Suppressor macrophage (primary cell): ENCODE data around the gene CLASP1.
"Not testable (repeated sequence)": the region's sequence is repeated elsewhere in the genome, so short reads cannot be mapped to it uniquely, and the experiment has no call there.

Source experiments
- DNase-seq, 4 experiments: peaks; one replicate each; pipeline ENCODE4 v3.0.0-alpha.2; 2020 to 2022

Gene CLASP1

GRCh38 chr2:121469356-121469755 is 179.9 kb downstream of the CLASP1 start:
- DNase-seq: no peak

DNA sequence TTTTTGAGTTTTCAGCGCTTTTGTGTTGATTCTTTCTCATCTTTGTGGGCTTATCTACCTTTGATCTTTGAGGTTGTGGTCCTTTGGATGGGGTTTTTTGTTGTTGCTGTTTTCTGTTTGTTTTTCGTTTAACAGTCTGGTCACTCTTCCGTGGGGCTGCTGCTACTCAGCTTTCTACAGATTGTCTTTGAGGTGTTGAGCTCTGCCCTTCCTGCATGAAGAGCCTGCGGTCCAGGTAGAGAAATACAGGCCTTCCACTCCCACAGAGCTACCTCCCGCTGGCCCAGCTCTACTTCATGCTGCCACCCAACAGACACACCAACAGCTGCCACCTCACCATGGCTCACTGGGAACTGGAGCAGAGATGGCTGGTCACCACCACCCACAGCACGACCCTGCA is 180.3 kb downstream of the CLASP1 start:
- no peak for DNase-seq

DNA sequence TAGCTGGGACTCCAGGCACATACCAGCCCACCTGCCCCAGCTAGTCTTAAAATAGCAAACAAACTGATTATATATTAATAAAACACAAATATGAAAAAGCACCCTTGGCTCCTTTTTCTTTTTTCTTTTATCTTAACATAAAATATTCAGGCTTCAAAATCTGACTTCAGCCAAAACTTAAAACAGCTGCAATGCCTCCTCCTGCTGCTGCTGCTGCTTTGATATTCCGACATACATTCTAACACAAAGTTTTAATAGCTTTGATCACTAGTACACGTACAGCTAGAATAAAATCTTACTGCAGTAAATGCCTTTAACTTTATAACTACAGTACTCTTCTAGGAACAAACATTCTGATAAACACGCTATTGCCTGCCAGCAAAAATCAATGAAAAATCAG is 190.0 kb downstream of the CLASP1 start:
- DNase-seq: no peak

DNA sequence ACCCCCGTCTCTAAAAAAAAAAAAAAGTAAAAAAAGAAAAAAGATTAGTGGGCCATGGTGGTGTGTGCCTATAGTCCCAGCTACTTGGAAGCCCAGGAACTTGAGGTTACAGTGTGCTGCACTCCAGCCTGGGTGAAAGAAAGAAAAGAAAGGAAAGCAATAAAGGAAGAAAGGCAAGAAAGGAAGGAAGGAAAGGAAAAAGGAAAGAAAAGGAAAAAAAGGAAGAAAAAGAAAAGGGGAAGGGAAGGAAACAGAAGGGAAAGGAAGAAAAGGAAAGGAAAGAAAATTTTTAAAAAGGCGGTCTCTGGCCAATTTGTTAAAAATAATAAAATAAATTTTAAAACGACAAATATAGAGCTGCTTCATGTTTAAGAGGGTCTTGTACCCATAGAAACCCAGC is 192.9 kb downstream of the CLASP1 start:
- DNase-seq: no peak

DNA sequence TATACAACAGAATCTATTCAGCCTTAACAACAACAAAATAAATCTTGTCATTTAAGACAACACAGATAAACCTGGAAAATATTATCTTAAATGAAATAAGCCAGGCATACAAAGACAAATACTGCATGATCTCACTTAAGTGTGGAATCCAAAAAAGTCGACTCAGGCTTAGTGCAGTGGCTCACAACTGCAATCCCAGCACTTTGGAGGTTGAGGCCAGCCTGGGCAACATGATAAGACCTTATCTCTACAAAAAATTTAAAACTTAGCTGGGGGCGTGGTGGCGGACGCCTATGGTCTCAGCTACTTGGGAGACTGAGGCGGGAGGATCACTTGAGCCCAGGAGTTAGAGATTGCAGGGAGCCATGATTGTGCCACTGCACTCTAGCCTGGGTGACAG is 193.8 kb downstream of the CLASP1 start:
- DNase-seq: no peak

- no peak for DNase-seq
Measured at GRCh38 chr2:121454549-121455090, 194.6 kb downstream of the CLASP1 start.

DNA sequence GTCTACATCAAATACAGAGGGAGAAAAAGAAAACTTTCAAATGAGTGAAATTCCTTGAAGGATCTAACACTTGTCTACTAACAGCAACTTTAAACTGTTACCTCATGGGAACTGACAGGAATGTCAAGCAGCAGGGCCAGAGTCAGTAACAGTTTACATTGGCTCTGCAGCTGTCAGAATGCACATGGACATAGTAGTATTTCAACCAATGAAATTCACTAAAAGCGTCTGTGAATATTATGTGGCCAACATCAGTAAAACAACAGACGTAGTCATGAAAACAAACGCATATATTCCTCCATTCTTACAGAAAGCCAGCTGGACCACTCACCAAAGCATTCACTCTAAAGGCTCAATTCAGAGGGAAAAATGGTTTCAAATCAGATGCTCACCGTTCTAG is 197.9 kb downstream of the CLASP1 start:
- no peak for DNase-seq

DNA sequence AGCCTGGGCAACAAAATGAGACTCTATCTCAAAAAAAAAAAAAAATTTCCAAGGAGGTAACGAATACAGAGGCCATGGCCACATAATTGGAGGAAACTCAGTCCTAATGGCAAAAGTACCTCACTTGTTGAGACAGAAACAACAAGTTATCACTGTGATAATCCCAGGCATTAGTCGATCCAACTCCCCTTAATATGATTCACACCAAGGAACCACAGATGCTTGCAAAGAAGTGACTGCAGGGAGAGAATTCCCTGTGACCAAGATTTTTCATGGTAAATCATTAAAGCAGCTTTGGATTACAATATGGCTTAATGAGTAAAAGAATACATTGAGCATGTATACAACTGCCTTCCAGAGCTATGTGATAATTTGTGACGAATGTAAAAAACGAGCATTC is 199.0 kb downstream of the CLASP1 start:
- no peak for DNase-seq

DNA sequence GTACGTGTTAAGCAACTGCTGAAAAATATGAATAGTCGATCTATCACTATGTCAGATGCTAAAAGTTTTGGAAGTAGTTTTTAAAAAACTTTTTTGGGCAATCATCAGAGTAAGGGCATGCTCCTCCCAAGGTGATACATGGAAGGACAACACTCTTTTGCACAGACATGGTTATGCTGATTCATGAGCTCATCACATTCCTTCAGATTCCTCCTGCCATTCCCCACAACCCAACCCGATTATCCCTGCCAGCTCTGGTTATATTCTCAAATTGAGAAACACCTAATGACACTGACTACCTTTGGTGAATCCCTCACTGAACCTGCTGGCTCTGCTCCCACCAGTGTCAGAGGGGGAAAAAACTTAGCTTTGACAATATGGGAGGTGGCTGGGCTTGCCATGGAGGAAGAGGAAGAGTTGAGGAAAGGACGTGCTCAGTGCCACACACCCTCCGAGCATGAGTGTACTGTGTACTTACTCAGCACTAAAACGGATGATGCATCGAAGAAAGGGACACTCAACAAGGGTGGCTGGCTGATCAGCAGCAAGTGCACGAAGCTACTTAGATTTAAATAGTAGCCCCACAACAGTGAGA is 202.5 kb downstream of the CLASP1 start:
- no peak for DNase-seq

DNA sequence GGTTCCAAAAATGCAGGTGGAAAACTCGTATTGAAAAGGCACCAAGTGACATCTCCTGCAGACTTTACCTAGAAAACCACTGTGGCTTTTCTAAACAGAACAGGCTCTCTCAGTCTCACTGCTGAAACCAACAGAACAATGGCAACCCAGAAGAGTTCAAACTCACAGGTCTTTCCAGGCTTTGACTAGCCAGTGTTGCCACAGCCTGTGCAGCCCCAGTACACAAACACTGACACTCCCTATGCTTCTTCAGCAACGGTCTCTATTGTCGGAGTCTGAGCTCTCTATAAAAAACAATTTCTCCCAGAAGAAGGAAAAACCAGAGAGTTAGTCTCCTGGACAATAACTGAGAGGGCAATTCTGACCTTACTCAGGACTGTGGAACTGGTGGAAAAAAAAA is 206.4 kb downstream of the CLASP1 start:
- no peak for DNase-seq

DNA sequence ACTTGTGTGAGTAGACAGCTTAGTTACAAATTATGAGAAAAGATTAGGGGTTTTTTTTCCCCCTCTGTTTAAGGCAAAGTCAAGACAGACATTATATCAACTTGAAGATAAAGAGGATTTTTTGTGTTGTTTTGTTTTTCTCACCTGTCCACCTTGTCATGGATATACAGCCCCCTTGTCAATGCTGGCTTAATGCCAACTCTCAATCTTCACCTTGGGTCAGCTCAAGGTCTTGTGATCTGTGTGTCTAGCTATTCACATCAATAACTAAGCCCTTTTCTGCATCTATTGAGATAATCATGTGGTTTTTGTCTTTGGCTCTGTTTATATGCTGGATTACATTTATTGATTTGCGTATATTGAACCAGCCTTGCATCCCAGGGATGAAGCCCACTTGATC is 211.0 kb downstream of the CLASP1 start:
- DNase-seq: not testable (repeated sequence)

- DNase-seq: no peak
Measured at GRCh38 chr2:121436918-121437317, 212.3 kb downstream of the CLASP1 start.

DNA sequence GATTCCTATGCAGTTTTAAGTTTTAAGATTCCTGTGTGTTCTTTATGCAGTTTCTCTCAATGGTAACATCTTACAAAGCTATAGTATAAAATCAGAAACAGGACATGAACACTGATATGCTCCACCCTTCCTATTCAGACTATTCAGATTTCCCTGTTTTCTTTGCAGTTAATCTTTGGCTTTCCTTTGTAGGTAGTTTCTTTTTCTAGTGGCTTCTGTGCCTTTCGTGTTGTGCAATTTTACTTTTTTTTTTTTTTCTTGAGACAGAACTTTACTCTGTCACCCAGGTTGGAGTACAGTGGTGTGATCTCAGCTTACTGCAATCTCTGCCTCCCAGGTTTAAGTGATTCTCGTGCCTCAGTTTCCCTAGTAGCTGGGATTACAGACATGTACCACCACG is 213.5 kb downstream of the CLASP1 start:
- no peak for DNase-seq

DNA sequence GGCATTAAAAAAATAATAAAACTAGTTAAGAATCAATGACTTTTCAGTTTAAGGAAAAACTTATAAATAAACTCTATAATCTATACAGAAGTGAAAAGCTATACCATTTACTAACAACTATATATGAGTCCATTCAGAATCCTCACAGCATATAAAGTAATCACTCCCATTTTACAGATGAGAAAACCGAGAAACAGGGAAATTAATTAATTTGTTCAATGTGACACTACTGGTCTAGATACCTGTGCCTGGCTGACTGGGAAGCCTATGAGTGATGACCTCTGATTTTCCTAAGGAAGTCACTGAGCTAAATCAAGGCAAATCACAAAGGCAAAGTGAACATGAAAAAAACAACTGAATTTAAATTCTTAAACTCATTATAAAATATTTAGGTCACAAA is 218.0 kb downstream of the CLASP1 start:
- no peak for DNase-seq

- no peak for DNase-seq
Measured at GRCh38 chr2:121429927-121430520, 219.2 kb downstream of the CLASP1 start.

GRCh38 chr2:121429119-121429903 is 220.0 kb downstream of the CLASP1 start:
- DNase-seq: no peak

DNA sequence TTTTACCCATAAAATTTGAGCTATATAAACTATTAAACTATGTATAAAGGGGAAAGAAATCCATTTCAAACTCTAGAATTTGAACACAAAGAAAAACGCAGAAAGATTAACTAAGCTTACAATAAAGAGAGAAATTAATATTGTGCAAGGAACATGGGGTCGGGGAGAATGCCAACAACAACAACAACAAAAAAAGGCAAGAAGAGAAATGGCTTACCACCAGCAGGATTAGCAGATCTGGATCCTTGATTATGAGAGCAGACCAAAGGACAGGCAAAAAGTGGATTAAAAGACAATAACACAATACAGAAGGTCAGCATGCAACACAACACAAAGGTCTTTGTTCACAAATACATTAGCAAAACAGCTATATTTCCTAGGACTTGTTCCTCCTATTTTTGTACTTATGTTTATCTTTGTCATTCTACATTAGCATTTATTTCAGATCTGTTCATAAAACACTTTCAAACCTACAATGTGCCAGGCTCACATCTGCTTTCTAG is 222.0 kb downstream of the CLASP1 start:
- DNase-seq: no peak

DNA sequence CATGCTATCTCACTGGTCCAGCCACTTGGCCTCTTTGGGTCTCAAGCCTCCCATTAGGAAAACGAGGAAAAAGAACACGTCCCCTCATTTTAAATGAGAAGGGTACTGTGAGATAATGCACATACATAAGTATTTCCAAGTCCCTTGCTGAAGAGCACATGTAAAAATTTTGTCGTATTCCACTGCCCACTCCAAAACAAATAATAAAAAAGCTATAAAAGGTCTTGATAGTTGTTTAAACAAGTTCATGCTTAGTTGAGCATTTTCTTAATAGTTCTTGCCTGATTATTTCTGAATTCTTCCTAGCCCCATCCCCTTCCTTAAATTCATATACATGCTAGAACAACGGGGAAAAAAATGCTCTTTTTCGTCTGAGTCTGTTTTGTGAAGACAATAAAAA is 228.8 kb downstream of the CLASP1 start:
- no peak for DNase-seq

- DNase-seq: no peak
Measured at GRCh38 chr2:121419081-121419699, 230.1 kb downstream of the CLASP1 start.

DNA sequence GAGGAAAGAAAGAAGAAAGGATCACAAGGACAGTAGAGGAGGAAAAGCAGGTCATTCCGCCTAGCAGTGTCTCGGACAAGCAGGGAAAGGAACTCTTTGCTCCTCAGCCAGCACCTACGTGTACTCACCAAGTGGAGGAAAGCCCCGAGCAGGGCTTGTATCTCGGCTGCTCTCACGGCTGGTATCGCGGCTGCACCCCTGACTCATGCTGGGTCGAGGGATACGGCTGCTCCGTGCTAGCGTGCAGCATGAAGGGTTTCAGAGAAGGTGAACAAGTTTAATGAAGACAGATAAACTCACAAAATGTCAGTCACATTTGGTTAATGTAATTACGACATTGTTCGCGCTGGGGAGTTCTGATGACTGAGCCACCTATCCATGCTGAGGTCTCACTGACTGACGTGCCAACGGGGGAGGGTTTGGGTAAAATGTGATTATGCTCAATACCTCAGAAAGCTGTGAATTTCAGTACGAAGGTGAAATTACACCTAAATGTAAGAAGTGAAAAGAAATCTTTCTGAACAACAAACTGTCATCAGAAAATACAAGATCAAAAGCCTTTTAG is 230.7 kb downstream of the CLASP1 start:
- DNase-seq: no peak

DNA sequence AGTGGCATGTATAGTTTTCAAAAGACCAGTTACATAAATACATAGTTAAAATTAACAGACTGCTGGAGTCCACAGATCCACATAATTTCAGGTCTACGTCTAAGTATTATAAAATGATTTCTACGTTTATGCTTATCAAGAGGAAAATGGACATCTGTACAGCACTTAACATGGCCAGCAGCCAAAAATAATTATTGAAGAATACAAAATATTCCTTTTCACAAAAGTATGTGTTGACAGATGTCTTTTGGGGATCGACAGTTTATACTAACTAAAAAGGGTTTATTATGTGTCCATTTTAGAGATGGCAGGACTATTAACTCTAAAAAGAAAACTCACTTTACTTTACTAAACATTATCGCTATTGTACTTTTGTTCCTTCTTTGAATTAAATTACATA is 231.4 kb downstream of the CLASP1 start:
- DNase-seq: no peak

GRCh38 chr2:121415727-121416126 is 233.5 kb downstream of the CLASP1 start:
- DNase-seq: no peak

DNA sequence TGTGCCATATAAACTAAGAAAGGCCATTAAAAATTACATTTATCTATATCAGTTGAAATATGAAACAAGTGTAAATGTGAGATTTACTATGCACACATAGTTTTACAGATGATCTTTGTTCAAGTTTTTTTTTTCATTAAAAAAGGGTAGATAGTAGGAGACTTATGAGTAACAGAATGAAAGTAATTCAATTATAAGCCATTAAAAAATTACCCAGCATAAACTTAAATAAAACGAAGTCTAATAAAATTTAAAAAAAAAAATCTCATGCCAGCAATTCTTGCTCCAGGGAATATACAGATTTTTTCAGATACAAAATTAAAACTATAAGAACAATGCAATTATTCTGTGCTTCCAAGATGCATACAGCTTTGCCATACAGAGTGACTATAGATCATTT is 236.9 kb downstream of the CLASP1 start:
- DNase-seq: no peak
